ENCODE results near the gene HPS1.

DNA sequence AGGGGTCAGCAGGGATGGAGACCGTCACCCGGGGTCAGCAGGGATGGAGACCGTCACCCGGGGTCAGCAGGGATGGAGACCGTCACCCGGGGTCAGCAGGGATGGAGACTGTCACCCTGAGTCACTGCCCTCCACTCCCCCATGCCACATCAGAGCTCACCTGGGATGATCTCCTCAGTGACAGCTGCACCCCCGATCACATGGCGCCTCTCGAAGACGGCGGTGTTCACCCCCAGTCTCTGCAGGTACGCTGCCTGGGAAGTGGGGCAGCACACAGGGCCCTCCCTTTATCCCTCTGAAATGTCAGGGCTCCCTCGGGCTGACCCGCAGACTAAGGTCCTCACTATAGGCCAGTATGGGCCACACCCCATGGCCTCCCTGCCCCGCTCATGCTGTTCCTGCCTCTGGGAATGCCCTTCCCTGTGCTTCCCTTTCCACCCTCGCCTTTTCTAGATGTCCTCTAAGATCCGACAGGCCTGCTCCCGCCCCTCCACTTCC, 38.9 kb downstream of the HPS1 start:
- TF ChIP-seq CTCF (IDR thresholded peaks at IDR 0.05) (no peak), POLR2A (IDR thresholded peaks at IDR 0.05) (no peak)
